ENCODE data around the gene ZBTB47. TPM values are rescaled to one million over a fixed set of nuclear protein-coding genes. Genes with fewer than 3 reads are reported as not detected.
A peak's percentile ranks its signal among the peaks of the same experiment; 100 is the strongest.

Gene ZBTB47
- total RNA-seq = 82.3 TPM
- long read RNA-seq, partial matches to known transcripts = 137 of 231 reads
- long read RNA-seq, other reads (novel, unspliced or antisense) = 94 of 231 reads

GRCh38 chr3:42653560-42654330, at the start of gene ZBTB47:
Gene ZBTB47, plus strand, starts transcription at chr3:42653697. Its CDS starts 4,659 bp downstream, at chr3:42658356.
- ATAC-seq (ENCODE audit: poor library complexity) = peak; percentile 57
- DNase-seq = peak; percentile 87
- intact Hi-C loops (cut with DNase I) = loop anchor here (5.0 kb wide), 2 partner anchors 51 to 89 kb away; partner anchors contain the start of gene NKTR

DNA sequence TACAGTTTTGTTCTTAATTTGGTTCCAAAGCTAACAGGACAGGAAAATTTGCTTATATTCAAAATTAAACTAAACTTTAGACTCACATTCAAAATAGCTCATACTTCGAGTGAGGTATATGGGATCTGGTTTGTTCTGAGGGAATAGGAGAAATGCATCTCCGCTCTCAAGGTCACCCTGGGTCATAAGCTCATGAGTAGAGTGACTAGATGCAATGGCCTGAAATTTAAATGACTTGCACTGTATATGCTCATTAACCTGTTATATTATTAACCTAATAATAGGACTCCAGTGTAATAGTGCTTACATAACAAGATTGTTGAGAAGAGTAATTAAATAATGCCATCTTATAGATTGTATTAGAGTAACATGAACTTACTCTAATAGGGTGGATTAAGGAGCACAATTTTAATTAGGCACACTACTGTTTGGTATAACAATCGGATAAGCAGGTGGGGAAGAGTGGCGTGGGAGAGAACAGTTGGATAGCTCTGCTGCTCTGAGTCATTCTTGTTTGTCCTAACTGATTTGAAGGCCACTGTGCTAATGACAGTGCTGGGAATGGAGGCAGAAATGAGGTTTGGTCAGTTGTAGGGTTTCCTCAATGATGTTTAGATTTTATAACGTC, 47.8 kb upstream of the ZBTB47 start:
- no peak for DNase-seq
- intact Hi-C loops (cut with DNase I) = no loop called here
- ATAC-seq (ENCODE audit: poor library complexity) = peak; percentile 36

DNA sequence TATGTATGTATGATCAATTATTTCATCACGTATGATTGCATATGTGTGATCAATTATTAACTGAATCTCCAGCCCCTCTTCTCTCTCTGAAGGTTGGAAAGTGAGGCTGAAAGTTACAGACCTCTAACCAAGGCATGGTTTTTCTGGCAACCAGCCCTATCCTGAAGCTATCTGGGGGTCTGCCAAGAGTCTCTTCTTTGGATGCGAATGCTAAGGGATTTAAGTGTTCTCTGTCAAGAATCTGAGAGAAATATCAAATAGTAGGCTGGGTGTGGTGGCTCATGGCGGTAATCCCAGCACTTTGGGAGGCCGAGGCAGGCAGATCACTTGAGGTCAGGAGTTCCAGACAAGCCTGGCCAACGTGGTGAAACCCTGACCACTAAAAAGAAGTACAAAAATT, 44.9 kb upstream of the ZBTB47 start:
- ATAC-seq (ENCODE audit: poor library complexity) (peak; percentile 7), DNase-seq (no peak)
- intact Hi-C loops (cut with DNase I) = no loop called here

GRCh38 chr3:42610976-42611375, 42.5 kb upstream of the ZBTB47 start:
- DNase-seq (no peak), ATAC-seq (ENCODE audit: poor library complexity) (no peak)
- intact Hi-C loops (cut with DNase I) = no loop called here

- DNase-seq (no peak), ATAC-seq (ENCODE audit: poor library complexity) (no peak)
Measured at GRCh38 chr3:42612217-42612616, 41.3 kb upstream of the ZBTB47 start.

DNA sequence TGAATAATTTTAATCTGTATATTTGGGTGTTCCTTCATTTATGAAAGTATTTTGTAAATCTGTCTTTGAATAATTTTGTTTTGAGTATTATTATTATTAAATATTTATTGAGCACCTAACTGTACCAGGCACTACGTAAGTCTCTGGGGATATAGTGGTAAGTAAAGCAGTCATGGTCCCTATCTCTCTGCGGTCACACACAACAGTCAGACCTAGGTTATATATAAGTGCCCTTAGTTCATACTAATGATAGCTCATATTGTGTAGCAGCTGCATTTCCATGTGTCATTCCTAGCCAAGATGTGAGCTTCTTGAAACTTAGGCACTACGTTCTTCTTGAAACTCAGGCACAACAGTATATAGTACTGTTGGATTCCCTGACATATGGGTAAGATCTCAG, 40.6 kb upstream of the ZBTB47 start:
- DNase-seq (no peak), ATAC-seq (ENCODE audit: poor library complexity) (no peak)
- intact Hi-C loops (cut with DNase I) = no loop called here

More at GRCh38 chr3:42612217-42612616, 41.3 kb upstream of the ZBTB47 start:
- intact Hi-C loops (cut with DNase I) = no loop called here

DNA sequence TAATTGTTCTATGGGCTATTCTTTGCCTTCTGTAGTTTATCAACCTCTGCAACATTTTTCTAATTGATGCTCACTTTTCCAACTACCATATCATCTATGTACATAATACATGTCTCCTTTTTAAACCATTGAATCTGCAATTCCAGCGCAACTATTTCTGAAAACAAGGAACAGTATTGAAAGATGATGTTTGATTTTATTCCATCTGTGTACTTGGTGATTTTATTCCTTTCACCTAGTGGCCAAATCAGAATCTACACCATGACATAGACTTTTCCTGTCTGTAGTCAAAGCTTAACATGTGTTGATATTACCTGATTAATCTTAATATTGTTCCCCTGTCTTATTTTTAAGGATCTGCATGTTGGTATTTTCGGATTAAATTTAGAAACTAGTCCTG, 40.0 kb upstream of the ZBTB47 start:
- DNase-seq = no peak
- ATAC-seq (ENCODE audit: poor library complexity) = no peak
- intact Hi-C loops (cut with DNase I) = no loop called here

DNA sequence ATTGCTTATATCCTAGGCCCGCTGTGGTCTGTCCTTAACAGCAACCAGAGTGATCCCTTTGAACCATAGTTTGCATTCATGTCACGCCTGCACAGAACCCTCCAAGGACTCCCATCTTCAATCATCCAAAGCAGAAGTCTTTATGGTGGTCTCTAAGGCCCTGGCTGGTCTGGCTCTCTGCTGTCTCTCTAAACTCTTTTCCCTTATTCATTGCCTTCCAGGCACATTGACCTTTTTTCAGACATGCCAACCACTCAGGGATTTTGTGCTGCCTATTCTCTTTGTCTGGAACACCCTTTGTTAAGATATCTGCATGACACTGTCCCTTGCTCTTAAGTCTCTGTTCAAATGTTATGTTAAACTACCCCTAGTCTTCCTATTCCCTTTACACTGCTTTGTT, 21.9 kb upstream of the ZBTB47 start:
- intact Hi-C loops (cut with DNase I) = no loop called here
- ATAC-seq (ENCODE audit: poor library complexity) (no peak), DNase-seq (no peak)

GRCh38 chr3:42632146-42632545, 21.4 kb upstream of the ZBTB47 start:
- intact Hi-C loops (cut with DNase I) = no loop called here
- DNase-seq (no peak), ATAC-seq (ENCODE audit: poor library complexity) (no peak)

- peak; percentile 36 for ATAC-seq (ENCODE audit: poor library complexity)
Measured at GRCh38 chr3:42633544-42633943, 20.0 kb upstream of the ZBTB47 start.

GRCh38 chr3:42635111-42635510, 18.4 kb upstream of the ZBTB47 start:
- ATAC-seq (ENCODE audit: poor library complexity) = no peak
- DNase-seq = no peak
- intact Hi-C loops (cut with DNase I) = no loop called here

More at GRCh38 chr3:42633544-42633943, 20.0 kb upstream of the ZBTB47 start:
- DNase-seq = no peak
- intact Hi-C loops (cut with DNase I) = no loop called here

DNA sequence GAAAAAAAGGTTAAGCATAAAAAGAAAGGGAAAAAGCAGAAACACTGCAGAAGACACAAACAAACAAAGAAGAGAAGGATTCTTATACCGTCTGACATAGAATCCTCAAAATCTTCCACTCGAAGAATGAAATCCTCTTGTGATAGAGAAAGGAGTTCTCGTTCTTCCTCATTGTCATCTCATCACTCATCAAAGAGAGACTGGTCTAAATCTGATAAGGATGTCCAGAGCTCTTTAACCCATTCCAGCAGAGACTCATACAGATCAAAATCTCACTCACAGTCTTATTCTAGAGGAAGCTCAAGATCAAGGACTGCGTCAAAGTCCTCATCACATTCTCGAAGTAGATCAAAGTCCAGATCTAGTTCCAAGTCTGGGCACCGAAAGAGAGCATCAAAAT, 16.5 kb upstream of the ZBTB47 start:
- ATAC-seq (ENCODE audit: poor library complexity) (no peak), DNase-seq (no peak)
- intact Hi-C loops (cut with DNase I) = no loop called here

GRCh38 chr3:42638339-42638842, 15.1 kb upstream of the ZBTB47 start:
- DNase-seq (no peak), ATAC-seq (ENCODE audit: poor library complexity) (no peak)
- intact Hi-C loops (cut with DNase I) = no loop called here

DNA sequence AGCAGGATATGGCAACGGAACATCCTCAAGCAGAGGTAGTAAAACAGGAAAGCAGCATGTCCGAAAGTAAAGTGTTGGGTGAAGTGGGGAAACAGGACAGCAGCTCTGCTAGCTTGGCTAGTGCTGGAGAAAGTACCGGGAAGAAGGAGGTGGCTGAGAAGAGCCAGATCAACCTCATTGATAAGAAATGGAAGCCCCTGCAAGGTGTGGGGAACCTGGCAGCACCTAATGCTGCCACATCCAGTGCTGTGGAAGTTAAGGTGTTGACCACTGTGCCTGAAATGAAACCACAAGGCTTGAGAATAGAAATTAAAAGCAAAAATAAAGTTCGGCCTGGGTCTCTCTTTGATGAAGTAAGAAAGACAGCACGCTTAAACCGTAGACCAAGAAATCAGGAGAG, 14.3 kb upstream of the ZBTB47 start:
- no peak for ATAC-seq (ENCODE audit: poor library complexity)
- no peak for DNase-seq
- intact Hi-C loops (cut with DNase I) = no loop called here

GRCh38 chr3:42640129-42640528, 13.4 kb upstream of the ZBTB47 start:
- no peak for ATAC-seq (ENCODE audit: poor library complexity)
- no peak for DNase-seq
- intact Hi-C loops (cut with DNase I) = no loop called here

DNA sequence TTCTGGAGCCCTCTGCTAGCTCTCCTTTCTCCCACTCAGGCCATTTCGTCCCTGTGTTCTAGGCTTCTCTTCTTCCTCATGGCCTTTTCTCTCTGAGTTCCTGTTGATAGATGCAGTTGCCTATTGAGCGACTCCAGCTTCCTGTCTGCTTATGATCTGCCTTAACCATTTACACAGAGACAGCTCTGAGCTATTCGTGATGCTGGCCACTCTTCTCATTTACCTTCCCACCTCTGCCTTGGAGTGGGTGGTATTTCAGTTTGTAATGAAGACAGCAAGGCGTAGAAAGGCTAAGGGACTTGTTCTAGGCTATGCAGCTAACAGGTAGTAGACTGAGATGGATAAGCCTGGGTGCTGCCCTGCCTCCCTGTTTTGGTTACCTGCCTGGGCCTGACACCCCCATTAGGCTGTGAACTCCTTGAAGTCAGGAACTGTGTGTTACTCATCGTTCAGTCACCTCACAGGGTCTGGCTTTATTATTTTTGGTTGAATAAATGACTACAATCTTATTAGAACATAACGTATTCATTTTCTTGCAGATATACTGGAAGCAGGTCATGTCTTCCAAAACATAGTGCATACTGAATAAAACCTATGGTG, 12.6 kb upstream of the ZBTB47 start:
- intact Hi-C loops (cut with DNase I) = no loop called here
- ATAC-seq (ENCODE audit: poor library complexity) (peak; percentile 18), DNase-seq (no peak)

- no peak for ATAC-seq (ENCODE audit: poor library complexity)
- intact Hi-C loops (cut with DNase I) = no loop called here
- no peak for DNase-seq
Measured at GRCh38 chr3:42647821-42648459, 5.6 kb upstream of the ZBTB47 start.

- intact Hi-C loops (cut with DNase I) = no loop called here
- DNase-seq (no peak), ATAC-seq (ENCODE audit: poor library complexity) (no peak)
Measured at GRCh38 chr3:42649006-42649405, 4.5 kb upstream of the ZBTB47 start.

DNA sequence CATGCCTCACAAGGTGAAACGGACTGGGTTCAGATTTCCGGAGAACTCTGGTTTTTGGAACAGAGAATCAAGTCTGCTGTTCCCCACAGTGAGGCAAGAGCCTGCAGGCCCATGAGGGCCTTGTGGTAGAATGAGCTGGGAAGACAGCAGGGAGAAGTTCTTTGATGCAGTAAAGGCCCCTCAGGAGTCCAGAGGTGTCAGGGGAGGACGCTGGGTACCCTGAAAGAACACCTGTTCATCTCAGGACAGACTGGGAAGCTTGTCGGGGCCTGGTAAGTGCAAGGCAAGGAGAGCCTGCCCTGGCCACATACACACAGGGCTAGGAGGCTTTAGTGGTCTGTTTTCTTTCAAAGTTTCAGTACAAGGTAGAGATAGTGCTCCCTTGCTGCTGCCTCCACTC, 3.7 kb upstream of the ZBTB47 start:
- ATAC-seq (ENCODE audit: poor library complexity) (no peak), DNase-seq (no peak)
- intact Hi-C loops (cut with DNase I) = loop anchor here (5.0 kb wide), 2 partner anchors 47 to 93 kb away; partner anchors contain the start of gene NKTR
